Hepatocyte (in vitro differentiated cells): ENCODE data around the gene CABCOCO1. TPM values are rescaled to one million over a fixed set of nuclear protein-coding genes. Genes with fewer than 3 reads are reported as not detected.

Experiments used
- DNase-seq: peaks from one replicate; pipeline ENCODE4 v3.0.0-alpha.2; 2016; ENCODE audit warnings: low spot score
- H2AFZ ChIP-seq: fragments of 200-600 bp; sonication (generic); 2 replicates; pipeline ENCODE4 v1.6.0; 2016; ENCODE audit warnings: antibody characterized with exemption, mild to moderate bottlenecking
- H3K27ac ChIP-seq: fragments of 200-600 bp; sonication (generic); 2 replicates; pipeline ENCODE4 v1.5.1; 2016; ENCODE audit warnings: mild to moderate bottlenecking
- H3K27me3 ChIP-seq: fragments of 200-600 bp; sonication (generic); 2 replicates; pipeline ENCODE4 v1.6.1; 2016
- H3K36me3 ChIP-seq: fragments of 200-600 bp; sonication (generic); replicated peaks from 2 replicates; pipeline ENCODE4 v1.5.1; 2016; ENCODE audit warnings: low read depth; ENCODE audit not compliant: insufficient read depth
- H3K4me1 ChIP-seq: fragments of 200-600 bp; sonication (generic); 2 replicates; pipeline ENCODE4 v1.5.1; 2016; ENCODE audit warnings: mild to moderate bottlenecking, moderate library complexity; ENCODE audit not compliant: insufficient read depth
- H3K4me2 ChIP-seq: fragments of 200-600 bp; sonication (generic); 2 replicates; pipeline ENCODE4 v1.6.0; 2016
- H3K4me3 ChIP-seq: fragments of 200-600 bp; sonication (generic); 2 replicates; pipeline ENCODE4 v1.5.1; 2016; ENCODE audit warnings: mild to moderate bottlenecking
- H3K79me2 ChIP-seq: fragments of 200-600 bp; sonication (generic); 2 replicates; pipeline ENCODE4 v1.6.0; 2017; ENCODE audit warnings: mild to moderate bottlenecking
- H3K9me2 ChIP-seq: fragments of 200-600 bp; sonication (generic); replicated peaks from 2 replicates; pipeline ENCODE4 v1.6.0; 2017; ENCODE audit warnings: mild to moderate bottlenecking; ENCODE audit not compliant: insufficient read depth
- H3K9me3 ChIP-seq: fragments of 200-600 bp; sonication (generic); 2 replicates; pipeline ENCODE4 v1.5.1; 2016; ENCODE audit warnings: low read depth, mild to moderate bottlenecking
- H4K20me1 ChIP-seq: fragments of 200-600 bp; sonication (generic); 2 replicates; pipeline ENCODE4 v1.6.0; 2016; ENCODE audit warnings: mild to moderate bottlenecking; ENCODE audit not compliant: insufficient read depth, poor library complexity, severe bottlenecking
- CTCF ChIP-seq: fragments of 200-600 bp; sonication (generic); IDR thresholded peaks from 2 replicates; pipeline ENCODE4 v1.5.1; 2016; ENCODE audit warnings: antibody characterized with exemption, mild to moderate bottlenecking; ENCODE audit not compliant: poor library complexity
- EZH2 ChIP-seq: fragments of 200-600 bp; sonication (generic); IDR thresholded peaks from 2 replicates; pipeline ENCODE4 v1.6.1; 2016; ENCODE audit warnings: antibody characterized with exemption, mild to moderate bottlenecking, borderline replicate concordance
- EZH2phosphoT487 ChIP-seq: fragments of 200-600 bp; sonication (generic); IDR thresholded peaks from one replicate; pipeline ENCODE4 v1.6.1; 2018; ENCODE audit warnings: antibody characterized with exemption, mild to moderate bottlenecking, low read depth, moderate library complexity; ENCODE audit not compliant: unreplicated experiment, severe bottlenecking
- WGBS: methylation state at CpG from one replicate; pipeline ENCODE4 v1.1.6; 2016; ENCODE audit warnings: low lambda C conversion rate; ENCODE audit errors: missing lambda C conversion rate; 5-methylcytosine and 5-hydroxymethylcytosine counted together
- polyA plus RNA-seq: library from polyadenylated mRNA; unstranded; fragments of >200 nt; fragmentation: Nextera tagmentation; extraction: Ambion mirVana; gene quantifications from 2 replicates; pipeline ENCODE4 v1.2.1, GENCODE V29; 2016
- total RNA-seq: library from RNA; depleted of rRNA; stranded (reverse); fragments of >200 nt; gene quantifications from 2 replicates; pipeline ENCODE4 v1.2.3, GENCODE V29; 2014

Gene CABCOCO1
- total and polyA plus RNA-seq, 2 experiments from 2014 or later, result 1.4 to 1.6 TPM

DNA sequence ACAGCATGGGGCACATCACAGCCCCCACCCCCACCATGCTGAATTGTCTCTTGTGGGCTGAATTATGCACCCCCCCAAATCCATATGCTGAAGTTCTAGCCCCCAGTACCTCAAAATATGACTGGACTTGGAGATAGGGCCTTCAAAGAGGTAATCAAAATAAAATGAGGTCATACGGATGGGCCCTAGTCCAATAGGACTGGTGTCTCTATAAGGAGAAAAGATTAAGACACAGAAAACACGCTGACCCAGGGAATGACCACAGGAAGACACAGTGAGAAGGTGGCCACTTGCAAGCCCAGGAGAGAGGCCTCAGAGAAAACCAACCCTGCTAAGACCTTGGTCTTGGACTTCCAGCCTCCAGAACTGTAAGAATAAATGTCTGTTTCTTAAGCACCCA is 132.4 kb downstream of the CABCOCO1 start:
- Histone ChIP-seq H3K9me3 (no peaks in the 10 kb centered on the region), H3K4me2 (no peak overlapping the region), H3K79me2 (no peaks in the 10 kb centered on the region), H3K27me3 (no peaks in the 10 kb centered on the region), H3K4me1 (no peaks in the 10 kb centered on the region), H4K20me1 (no peaks in the 10 kb centered on the region), H2AFZ (no peak overlapping the region), H3K9me2 (no peaks in the 10 kb centered on the region), H3K27ac (no peak overlapping the region), H3K36me3 (no peaks in the 10 kb centered on the region), H3K4me3 (no peak overlapping the region)
- WGBS, result 98% methylated on average over 2 of the region's 2 CpGs
- DNase-seq, result no peak
- TF ChIP-seq CTCF, result no peak

DNA sequence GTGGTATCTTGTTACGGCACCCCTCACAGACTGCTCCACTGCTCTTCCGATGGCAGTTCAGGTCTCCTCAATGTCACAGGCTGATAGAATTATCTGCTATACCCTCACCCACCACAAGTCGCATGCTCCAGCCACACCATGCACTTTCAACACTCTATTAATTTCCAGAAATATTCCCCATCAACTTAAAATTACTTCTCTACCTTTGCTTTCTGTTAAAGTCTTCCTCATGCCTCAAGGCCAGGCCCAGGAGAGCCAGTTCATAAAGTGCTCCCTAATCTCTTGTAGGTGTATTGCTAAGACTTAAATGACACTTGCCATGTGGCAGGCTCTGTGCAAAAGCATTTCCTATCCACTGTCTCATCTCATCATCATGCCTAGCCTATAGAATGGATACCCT is 132.8 kb downstream of the CABCOCO1 start:
- no peaks in the 10 kb centered on the region for H3K9me3 ChIP-seq
- no peaks in the 10 kb centered on the region for H4K20me1 ChIP-seq
- no peak for DNase-seq
- H3K36me3 ChIP-seq, result no peaks in the 10 kb centered on the region
- H3K27me3 ChIP-seq, result no peaks in the 10 kb centered on the region
- H3K4me2 ChIP-seq, result no peak overlapping the region
- no peak overlapping the region for H2AFZ ChIP-seq
- H3K79me2 ChIP-seq, result no peaks in the 10 kb centered on the region
- H3K4me3 ChIP-seq, result no peak overlapping the region
- TF ChIP-seq CTCF, result no peak
- TF ChIP-seq EZH2, result no peak
- no peak for TF ChIP-seq EZH2phosphoT487
- H3K4me1 ChIP-seq, result no peaks in the 10 kb centered on the region
- WGBS, result 63% methylated on average over 3 of the region's 3 CpGs
- no peak overlapping the region for H3K27ac ChIP-seq
- H3K9me2 ChIP-seq, result no peaks in the 10 kb centered on the region

DNA sequence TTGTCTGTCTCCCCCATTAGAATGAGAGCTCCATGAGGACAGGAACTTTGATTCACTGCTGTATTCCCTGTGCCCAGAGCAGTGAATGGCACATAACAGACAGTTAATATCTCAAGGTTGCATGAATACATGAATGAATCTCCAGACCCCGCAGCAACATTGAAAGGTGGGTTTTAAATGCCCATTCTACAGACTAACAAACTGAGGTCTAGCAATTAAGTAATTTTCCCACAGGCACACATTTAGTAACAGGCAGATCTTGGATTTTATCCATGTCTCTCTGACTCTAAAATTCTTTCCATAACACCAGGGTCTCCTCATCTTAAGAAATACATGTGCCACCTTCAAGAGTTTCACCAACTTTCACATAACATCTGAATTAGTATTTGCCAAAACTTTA is 134.1 kb downstream of the CABCOCO1 start:
- TF ChIP-seq CTCF (no peak), EZH2 (no peak), EZH2phosphoT487 (no peak)
- Histone ChIP-seq H3K27me3 (no peaks in the 10 kb centered on the region), H3K4me1 (no peaks in the 10 kb centered on the region), H3K4me2 (no peak overlapping the region), H4K20me1 (no peaks in the 10 kb centered on the region), H3K9me3 (no peaks in the 10 kb centered on the region), H3K79me2 (no peaks in the 10 kb centered on the region), H3K9me2 (no peaks in the 10 kb centered on the region), H3K36me3 (no peaks in the 10 kb centered on the region), H3K4me3 (no peak overlapping the region), H3K27ac (no peak overlapping the region), H2AFZ (no peak overlapping the region)
- no peak for DNase-seq
- WGBS, result 100% methylated on average over 1 of the region's 1 CpG
